ENCODE measurements around the gene ADIPOR2. TPM values are rescaled to one million over a fixed set of nuclear protein-coding genes. Genes with fewer than 3 reads are reported as not detected.

ADIPOR2 gene
- total RNA-seq, 2 experiments from 2014 or later: 24.7 to 51.1 TPM

GRCh38 chr12:1787714-1788113 lies 96.8 kb downstream of the ADIPOR2 start:
- ChIA-PET POLR2A (no interaction called here), CTCF (ENCODE audit: unreplicated experiment) (no interaction called here)
- Histone ChIP-seq H3K36me3 (ENCODE audit: insufficient read depth, low read length) (peaks cover 47% of the 10 kb centered on the region), H3K4me1 (ENCODE audit: insufficient read depth, low read length, poor library complexity, severe bottlenecking) (peaks cover 10% of the 10 kb centered on the region), H3K79me2 (ENCODE audit: insufficient read depth, low read depth, low read length) (no peaks in the 10 kb centered on the region), H3K27ac (ENCODE audit: low read depth, low read length, poor library complexity, severe bottlenecking) (no peak overlapping the region), H2AFZ (ENCODE audit: low read length) (no peak overlapping the region), H3K4me2 (ENCODE audit: low read length) (no peak overlapping the region), H3K4me3 (ENCODE audit: low read depth, low read length, poor library complexity, severe bottlenecking) (no peak overlapping the region), H3K9me2 (ENCODE audit: insufficient read depth, low read length) (no peaks in the 10 kb centered on the region), H3K9me3 (ENCODE audit: low read length) (no peaks in the 10 kb centered on the region), H4K20me1 (ENCODE audit: insufficient read depth, low read length) (no peaks in the 10 kb centered on the region)
- TF ChIP-seq CTCF (conservative IDR thresholded peaks at IDR 0.05; ENCODE audit: low read length) (no peak), EZH2phosphoT487 (IDR thresholded peaks at IDR 0.05; ENCODE audit: borderline replicate concordance, low read depth, low read length) (no peak)
- DNase-seq (ENCODE audit: low spot score): no peak
- no TSS peak for BruUV-seq (replicated peaks)
- intact Hi-C loops (cut with micrococcal nuclease; ENCODE audit: unreplicated experiment): no loop called here

- no TSS peak for BruUV-seq (replicated peaks)
- H2AFZ ChIP-seq (ENCODE audit: low read length): no peak overlapping the region
- H3K79me2 ChIP-seq (ENCODE audit: insufficient read depth, low read depth, low read length): no peaks in the 10 kb centered on the region
- no peaks in the 10 kb centered on the region for H4K20me1 ChIP-seq (ENCODE audit: insufficient read depth, low read length)
- no peaks in the 10 kb centered on the region for H3K9me3 ChIP-seq (ENCODE audit: low read length)
- no peak overlapping the region for H3K27ac ChIP-seq (ENCODE audit: low read depth, low read length, poor library complexity, severe bottlenecking)
- POLR2A ChIA-PET: interaction anchor here (0.5 to 1.4 kb wide), 5 partner anchors 11 to 901 kb away, joined by 3 read pairs; no protein-coding TSS in a partner anchor
- intact Hi-C loops (cut with micrococcal nuclease; ENCODE audit: unreplicated experiment): loop anchor here (10.0 kb wide), 1 partner anchor 494 kb away; no protein-coding TSS in a partner anchor
- no peaks in the 10 kb centered on the region for H3K9me2 ChIP-seq (ENCODE audit: insufficient read depth, low read length)
- peaks cover 21% of the 10 kb centered on the region; the same call in 1 of the 2 replicates for H3K36me3 ChIP-seq (ENCODE audit: insufficient read depth, low read length)
- H3K4me3 ChIP-seq (ENCODE audit: low read depth, low read length, poor library complexity, severe bottlenecking): no peak overlapping the region
- CTCF ChIA-PET (ENCODE audit: unreplicated experiment): interaction anchor here (1.4 to 3.0 kb wide), 3 partner anchors 135 to 156 kb away, joined by 3 to 16 read pairs (median 10); no protein-coding TSS in a partner anchor
- DNase-seq (ENCODE audit: low spot score): no peak
- no peak overlapping the region for H3K4me2 ChIP-seq (ENCODE audit: low read length)
- TF ChIP-seq EZH2phosphoT487 (IDR thresholded peaks at IDR 0.05; ENCODE audit: borderline replicate concordance, low read depth, low read length): no peak
- no peak for TF ChIP-seq CTCF (conservative IDR thresholded peaks at IDR 0.05; ENCODE audit: low read length)
- H3K4me1 ChIP-seq (ENCODE audit: insufficient read depth, low read length, poor library complexity, severe bottlenecking): peaks cover 14% of the 10 kb centered on the region
Observed at GRCh38 chr12:1790444-1790843, 99.6 kb downstream of the ADIPOR2 start.

- Histone ChIP-seq H3K9me3 (ENCODE audit: low read length) (no peaks in the 10 kb centered on the region), H2AFZ (ENCODE audit: low read length) (peak overlapping the region; percentile 32; the same call in 1 of the 2 replicates), H3K79me2 (ENCODE audit: insufficient read depth, low read depth, low read length) (no peaks in the 10 kb centered on the region), H3K4me1 (ENCODE audit: insufficient read depth, low read length, poor library complexity, severe bottlenecking) (peaks cover 21% of the 10 kb centered on the region), H3K4me3 (ENCODE audit: low read depth, low read length, poor library complexity, severe bottlenecking) (no peak overlapping the region), H3K36me3 (ENCODE audit: insufficient read depth, low read length) (peaks cover 13% of the 10 kb centered on the region; the same call in 1 of the 2 replicates), H3K4me2 (ENCODE audit: low read length) (peak overlapping the region; percentile 35), H4K20me1 (ENCODE audit: insufficient read depth, low read length) (no peaks in the 10 kb centered on the region), H3K27ac (ENCODE audit: low read depth, low read length, poor library complexity, severe bottlenecking) (peak overlapping the region; percentile 7), H3K9me2 (ENCODE audit: insufficient read depth, low read length) (no peaks in the 10 kb centered on the region)
- ChIA-PET POLR2A (interaction anchor here (0.6 to 2.1 kb wide), 6 partner anchors 12 to 138 kb away, joined by 3 to 6 read pairs (median 3); no protein-coding TSS in a partner anchor), CTCF (ENCODE audit: unreplicated experiment) (interaction anchor here (0.6 to 3.0 kb wide), 7 partner anchors 134 to 156 kb away, joined by 3 to 16 read pairs (median 3); no protein-coding TSS in a partner anchor)
- no TSS peak for BruUV-seq (replicated peaks)
- peak; percentile 78 for DNase-seq (ENCODE audit: low spot score)
- TF ChIP-seq CTCF (conservative IDR thresholded peaks at IDR 0.05; ENCODE audit: low read length): peak; percentile 95
- no peak for TF ChIP-seq EZH2phosphoT487 (IDR thresholded peaks at IDR 0.05; ENCODE audit: borderline replicate concordance, low read depth, low read length)
- intact Hi-C loops (cut with micrococcal nuclease; ENCODE audit: unreplicated experiment): loop anchor here (1.0 to 10.0 kb wide), 3 partner anchors 138 to 494 kb away; no protein-coding TSS in a partner anchor
Observed at GRCh38 chr12:1791104-1791841, 100.4 kb downstream of the ADIPOR2 start.
